ENCODE results near the gene MAPK4. TPM values are rescaled to one million over a fixed set of nuclear protein-coding genes. Genes with fewer than 3 reads are reported as not detected.

The MAPK4 gene
- total RNA-seq, 5 donors from 2014 or later (not counting 1 experiment from before 2014, with no cell fraction given), result 0.06 TPM; not detected in 4

DNA sequence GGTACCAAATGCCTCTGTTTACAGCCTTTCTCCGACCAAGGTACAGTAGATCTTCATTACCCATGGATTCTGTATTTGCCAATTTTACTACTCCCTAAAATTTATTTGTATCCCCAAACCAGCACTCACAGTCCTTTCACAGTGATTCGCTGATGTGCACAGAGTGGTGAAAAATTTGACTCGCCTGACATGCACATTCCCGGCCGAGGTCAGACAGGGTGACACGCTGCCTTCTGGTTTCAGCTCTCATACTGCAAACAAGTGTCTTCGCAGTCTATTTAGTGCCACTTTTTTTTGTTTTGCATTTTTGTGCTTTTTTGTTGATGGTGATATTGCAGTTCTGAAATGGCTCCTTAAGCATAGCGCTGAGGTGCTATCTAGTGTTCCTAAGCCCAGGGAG, 71.0 kb downstream of the MAPK4 start:
- no peaks in the 10 kb centered on the region for H3K4me1 ChIP-seq (ENCODE audit: control insufficient read depth in 1 of 2, extremely low read depth in 1 of 2, insufficient read depth in 2 of 2, low read length in 2 of 2)
- POLR2A ChIA-PET, result no interaction called here
- CTCF ChIA-PET, result no interaction called here
- Mint-ChIP-seq H3K4me3 (no peak overlapping the region), H3K4me1 (no peaks in the 10 kb centered on the region), H3K27me3 (peaks cover under 1 to 1% of the 10 kb centered on the region in 2 donors), H3K9me3 (no peaks in the 10 kb centered on the region), H3K27ac (no peak overlapping the region), H3K36me3 (no peaks in the 10 kb centered on the region)
- no peaks in the 10 kb centered on the region for H3K9me3 ChIP-seq
- no peaks in the 10 kb centered on the region for H3K36me3 ChIP-seq (ENCODE audit: control insufficient read depth in 2 of 2, extremely low read depth in 1 of 2, insufficient read depth in 1 of 2, low read length in 1 of 2)
- H3K27me3 ChIP-seq (replicated peaks in 1 of 2; ENCODE audit: control insufficient read depth in 2 of 2, extremely low read depth in 1 of 2, insufficient read depth in 2 of 2, low read length in 1 of 2), result peaks cover 0 to 7% of the 10 kb centered on the region in 2 experiments
- no peak for DNase-seq
- ATAC-seq (replicated peaks in 1 of 4), result no peak
- no peak overlapping the region for H3K27ac ChIP-seq (ENCODE audit: low read length)
- H3K4me3 ChIP-seq (ENCODE audit: control insufficient read depth in 1 of 2, extremely low read depth in 1 of 2, low read length in 1 of 2), result no peak overlapping the region
- 81% methylated on average over 3 of the region's 8 CpGs for WGBS (ENCODE audit: insufficient coverage)

DNA sequence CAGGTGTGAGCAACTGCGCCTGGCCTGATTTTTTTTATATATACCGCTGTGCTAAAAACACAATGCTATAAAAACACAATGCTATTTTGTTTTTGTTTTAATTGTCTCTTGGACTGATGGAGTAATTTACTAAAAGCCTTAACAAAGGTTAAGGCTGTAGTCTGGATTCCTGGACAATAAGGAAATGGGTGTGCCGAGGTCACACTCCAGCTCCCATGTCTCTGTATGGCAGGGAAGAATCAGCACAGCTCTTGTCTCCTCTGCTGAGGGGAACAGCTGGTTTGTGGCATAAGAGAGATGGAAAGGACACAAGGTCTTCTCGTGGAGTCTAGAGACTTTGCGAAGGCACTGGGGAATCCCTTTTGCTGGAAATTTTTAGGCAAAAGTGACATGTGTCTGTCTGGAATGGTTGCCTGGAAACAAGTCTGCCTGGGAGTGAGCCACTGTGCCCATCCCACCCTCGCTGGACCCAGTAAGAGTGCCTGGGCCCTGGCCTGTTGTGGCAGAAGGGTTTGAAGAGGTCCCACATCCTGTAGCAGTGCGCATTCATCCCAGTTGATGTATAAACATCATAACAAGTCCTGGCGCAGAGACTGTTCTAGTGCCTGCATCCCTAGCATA, 73.1 kb downstream of the MAPK4 start:
- Histone ChIP-seq H3K27me3 (replicated peaks in 1 of 2; ENCODE audit: control insufficient read depth in 2 of 2, extremely low read depth in 1 of 2, insufficient read depth in 2 of 2, low read length in 1 of 2) (peaks cover 0 to 10% of the 10 kb centered on the region in 2 experiments), H3K9me3 (no peaks in the 10 kb centered on the region), H3K4me1 (ENCODE audit: control insufficient read depth in 1 of 2, extremely low read depth in 1 of 2, insufficient read depth in 2 of 2, low read length in 2 of 2) (no peaks in the 10 kb centered on the region), H3K36me3 (ENCODE audit: control insufficient read depth in 2 of 2, extremely low read depth in 1 of 2, insufficient read depth in 1 of 2, low read length in 1 of 2) (no peaks in the 10 kb centered on the region), H3K4me3 (ENCODE audit: control insufficient read depth in 1 of 2, extremely low read depth in 1 of 2, low read length in 1 of 2) (no peak overlapping the region), H3K27ac (ENCODE audit: low read length) (no peak overlapping the region)
- no peaks in the 10 kb centered on the region for H3K4me1 Mint-ChIP-seq
- WGBS (ENCODE audit: insufficient coverage), result 81% methylated on average over 5 of the region's 8 CpGs
- no peak overlapping the region for H3K4me3 Mint-ChIP-seq
- H3K27me3 Mint-ChIP-seq, result peaks cover 4 to 6% of the 10 kb centered on the region in 2 donors
- H3K9me3 Mint-ChIP-seq, result no peaks in the 10 kb centered on the region
- H3K27ac Mint-ChIP-seq, result no peak overlapping the region
- no peaks in the 10 kb centered on the region for H3K36me3 Mint-ChIP-seq
- DNase-seq, result no peak
- no peak for ATAC-seq (replicated peaks in 1 of 4)
- ChIA-PET POLR2A (no interaction called here), CTCF (no interaction called here)

DNA sequence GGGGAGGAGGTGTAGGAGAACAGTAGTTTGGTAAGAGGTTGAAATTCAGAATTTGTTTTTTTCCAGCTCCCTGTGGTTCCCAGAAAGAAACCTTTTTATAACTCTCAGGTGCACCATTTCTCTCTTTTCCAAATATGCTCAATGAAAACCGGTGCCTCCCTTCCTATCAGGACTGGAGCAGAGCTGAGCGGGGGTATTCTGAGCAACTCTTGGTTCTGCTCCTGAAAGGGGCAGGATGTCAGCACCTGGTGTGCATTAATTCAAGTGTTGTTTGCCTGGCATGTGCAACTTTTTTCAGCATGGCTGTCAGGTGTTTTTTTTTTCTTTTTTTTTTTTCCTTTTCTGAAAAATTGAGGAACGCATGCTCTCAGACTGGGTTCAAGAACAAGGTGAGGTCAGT, 74.1 kb downstream of the MAPK4 start:
- no peaks in the 10 kb centered on the region for H3K9me3 Mint-ChIP-seq
- no peak for ATAC-seq (replicated peaks in 1 of 4)
- no peaks in the 10 kb centered on the region for H3K4me1 Mint-ChIP-seq
- H3K9me3 ChIP-seq, result no peaks in the 10 kb centered on the region
- H3K4me1 ChIP-seq (ENCODE audit: control insufficient read depth in 1 of 2, extremely low read depth in 1 of 2, insufficient read depth in 2 of 2, low read length in 2 of 2), result no peaks in the 10 kb centered on the region
- ChIA-PET CTCF (no interaction called here), POLR2A (no interaction called here)
- H3K36me3 ChIP-seq (ENCODE audit: control insufficient read depth in 2 of 2, extremely low read depth in 1 of 2, insufficient read depth in 1 of 2, low read length in 1 of 2), result no peaks in the 10 kb centered on the region
- H3K27ac ChIP-seq (ENCODE audit: low read length), result no peak overlapping the region
- H3K27me3 ChIP-seq (replicated peaks in 1 of 2; ENCODE audit: control insufficient read depth in 2 of 2, extremely low read depth in 1 of 2, insufficient read depth in 2 of 2, low read length in 1 of 2), result peaks cover 0 to 14% of the 10 kb centered on the region in 2 experiments
- DNase-seq, result no peak
- no peak overlapping the region for H3K27ac Mint-ChIP-seq
- H3K27me3 Mint-ChIP-seq, result peaks cover 6 to 8% of the 10 kb centered on the region in 2 donors
- H3K4me3 Mint-ChIP-seq, result no peak overlapping the region
- 83% methylated on average over 1 of the region's 3 CpGs for WGBS (ENCODE audit: insufficient coverage)
- no peaks in the 10 kb centered on the region for H3K36me3 Mint-ChIP-seq
- no peak overlapping the region for H3K4me3 ChIP-seq (ENCODE audit: control insufficient read depth in 1 of 2, extremely low read depth in 1 of 2, low read length in 1 of 2)

DNA sequence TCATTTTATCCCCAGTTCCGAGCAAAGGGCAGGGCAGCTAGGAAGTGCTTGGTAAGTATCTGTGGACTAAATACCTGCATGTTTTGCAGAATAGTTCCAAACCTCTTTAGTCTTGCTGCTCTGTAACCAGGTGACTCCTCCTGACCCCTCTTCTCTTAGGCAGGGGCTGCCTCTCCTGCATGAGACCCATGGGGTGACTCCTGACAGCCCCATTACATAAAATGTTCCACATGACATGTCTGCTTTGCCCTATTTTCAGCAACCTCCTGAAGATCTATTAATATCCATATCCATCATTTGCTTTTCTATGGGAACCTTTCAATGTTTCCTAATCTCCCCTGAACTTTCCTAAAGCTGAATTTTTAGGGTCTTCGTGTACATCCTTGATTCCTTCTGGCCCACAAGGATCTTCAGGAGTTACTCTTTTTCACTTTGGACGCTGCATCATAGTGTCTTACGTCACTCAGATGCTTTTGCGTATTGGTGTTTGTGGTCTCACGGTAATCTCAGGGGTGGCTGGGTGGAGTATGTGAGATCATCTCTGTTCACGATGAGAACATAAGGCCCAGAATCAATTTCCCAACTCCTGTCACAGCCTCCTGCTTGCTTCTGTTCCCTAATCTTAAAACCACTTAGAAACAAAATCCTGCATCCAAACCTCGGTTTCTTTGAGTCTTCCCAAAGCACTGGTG, 76.6 kb downstream of the MAPK4 start:
- ChIA-PET POLR2A (no interaction called here), CTCF (no interaction called here)
- H3K27me3 Mint-ChIP-seq, result peaks cover 6 to 8% of the 10 kb centered on the region in 2 donors
- no peak for DNase-seq
- no peak overlapping the region for H3K27ac Mint-ChIP-seq
- no peak for ATAC-seq (replicated peaks in 1 of 4)
- H3K4me1 Mint-ChIP-seq, result no peaks in the 10 kb centered on the region
- 65% methylated on average over 2 of the region's 8 CpGs for WGBS (ENCODE audit: insufficient coverage)
- no peak overlapping the region for H3K4me3 ChIP-seq (ENCODE audit: control insufficient read depth in 1 of 2, extremely low read depth in 1 of 2, low read length in 1 of 2)
- H3K36me3 Mint-ChIP-seq, result no peaks in the 10 kb centered on the region
- H3K4me1 ChIP-seq (ENCODE audit: control insufficient read depth in 1 of 2, extremely low read depth in 1 of 2, insufficient read depth in 2 of 2, low read length in 2 of 2), result no peaks in the 10 kb centered on the region
- peaks cover 0 to 10% of the 10 kb centered on the region in 2 experiments for H3K27me3 ChIP-seq (replicated peaks in 1 of 2; ENCODE audit: control insufficient read depth in 2 of 2, extremely low read depth in 1 of 2, insufficient read depth in 2 of 2, low read length in 1 of 2)
- no peak overlapping the region for H3K4me3 Mint-ChIP-seq
- H3K36me3 ChIP-seq (ENCODE audit: control insufficient read depth in 2 of 2, extremely low read depth in 1 of 2, insufficient read depth in 1 of 2, low read length in 1 of 2), result no peaks in the 10 kb centered on the region
- H3K27ac ChIP-seq (ENCODE audit: low read length), result no peak overlapping the region
- H3K9me3 ChIP-seq, result no peaks in the 10 kb centered on the region
- H3K9me3 Mint-ChIP-seq, result no peaks in the 10 kb centered on the region

DNA sequence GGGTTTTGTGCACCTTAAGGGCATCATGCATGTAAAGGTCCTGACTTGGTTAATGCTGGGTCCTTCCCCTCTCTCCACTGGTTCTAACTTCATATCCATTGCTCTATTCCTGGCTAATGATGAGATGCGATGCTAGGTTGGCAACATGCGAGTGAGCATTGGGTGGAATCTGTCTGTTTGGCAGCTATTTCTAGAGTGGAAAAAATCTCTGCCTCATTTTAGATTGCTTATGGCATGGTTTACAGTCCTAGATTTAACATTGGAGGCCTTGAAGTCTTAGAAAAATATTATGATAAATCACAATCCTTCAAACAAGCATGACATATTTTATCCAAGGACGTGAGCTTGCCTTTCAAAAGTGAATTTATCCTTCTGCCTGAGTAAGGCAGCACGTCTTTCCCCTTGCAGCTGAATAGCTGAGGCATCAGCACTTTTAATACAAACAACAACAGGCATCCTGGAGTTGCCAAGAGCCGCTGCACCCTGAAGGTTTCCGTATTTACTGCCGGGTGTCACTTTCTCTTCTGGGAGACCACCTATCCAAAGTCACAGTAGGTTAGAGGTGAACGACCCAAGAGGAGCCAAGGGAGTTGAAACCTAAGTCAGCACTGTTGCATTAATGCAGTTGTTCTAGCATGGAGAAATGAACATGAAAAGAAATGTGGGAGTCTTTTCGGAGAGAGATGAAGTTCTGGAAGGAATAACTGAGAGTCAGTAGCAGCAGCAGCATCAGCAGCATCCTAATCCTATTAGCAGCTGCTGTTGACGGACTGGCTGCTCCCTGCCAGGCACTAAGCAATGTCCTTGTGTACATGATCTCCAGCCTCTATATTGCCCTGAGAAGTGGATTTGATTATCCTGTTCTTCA, 78.4 kb downstream of the MAPK4 start:
- Mint-ChIP-seq H3K36me3 (no peaks in the 10 kb centered on the region), H3K27me3 (peaks cover 6 to 8% of the 10 kb centered on the region in 2 donors), H3K9me3 (no peaks in the 10 kb centered on the region), H3K4me3 (no peak overlapping the region), H3K27ac (no peak overlapping the region), H3K4me1 (no peaks in the 10 kb centered on the region)
- Histone ChIP-seq H3K27ac (ENCODE audit: low read length) (no peak overlapping the region), H3K9me3 (no peaks in the 10 kb centered on the region), H3K4me1 (ENCODE audit: control insufficient read depth in 1 of 2, extremely low read depth in 1 of 2, insufficient read depth in 2 of 2, low read length in 2 of 2) (no peaks in the 10 kb centered on the region), H3K4me3 (ENCODE audit: control insufficient read depth in 1 of 2, extremely low read depth in 1 of 2, low read length in 1 of 2) (no peak overlapping the region), H3K36me3 (ENCODE audit: control insufficient read depth in 2 of 2, extremely low read depth in 1 of 2, insufficient read depth in 1 of 2, low read length in 1 of 2) (no peaks in the 10 kb centered on the region), H3K27me3 (replicated peaks in 1 of 2; ENCODE audit: control insufficient read depth in 2 of 2, extremely low read depth in 1 of 2, insufficient read depth in 2 of 2, low read length in 1 of 2) (peaks cover 0 to 7% of the 10 kb centered on the region in 2 experiments)
- no peak for ATAC-seq (replicated peaks in 1 of 4)
- 74% methylated on average over 7 of the region's 10 CpGs for WGBS (ENCODE audit: insufficient coverage)
- no peak for DNase-seq
- ChIA-PET CTCF (no interaction called here), POLR2A (no interaction called here)

DNA sequence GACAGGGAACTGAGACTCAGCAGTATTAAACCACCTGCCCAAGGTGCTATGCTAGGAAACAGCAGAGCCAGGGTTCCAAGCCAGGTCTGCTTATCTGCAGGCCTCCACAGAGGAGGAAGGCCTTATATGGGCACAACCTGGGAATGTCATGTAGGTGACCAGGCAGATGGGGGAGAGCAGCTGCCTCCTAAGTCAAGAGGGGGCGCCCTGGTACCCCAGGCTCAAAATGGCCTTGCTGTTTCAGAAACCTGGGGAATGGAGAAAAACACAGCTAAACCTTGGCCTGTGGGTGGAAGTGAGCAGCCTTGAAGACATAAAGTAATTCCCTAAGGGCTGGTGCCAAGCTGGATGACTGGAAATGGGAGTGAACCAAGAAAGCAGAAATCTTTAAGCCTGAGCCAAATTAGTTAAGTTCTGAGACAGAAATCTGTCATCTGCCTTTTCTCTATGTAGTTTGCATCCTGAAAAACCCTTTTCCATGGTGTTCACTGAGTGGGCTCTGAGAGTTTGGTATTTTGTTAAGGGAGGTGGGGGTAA, 79.1 kb downstream of the MAPK4 start:
- H3K9me3 ChIP-seq, result no peaks in the 10 kb centered on the region
- H3K4me3 ChIP-seq (ENCODE audit: control insufficient read depth in 1 of 2, extremely low read depth in 1 of 2, low read length in 1 of 2), result no peak overlapping the region
- ChIA-PET CTCF (no interaction called here), POLR2A (no interaction called here)
- H3K36me3 ChIP-seq (ENCODE audit: control insufficient read depth in 2 of 2, extremely low read depth in 1 of 2, insufficient read depth in 1 of 2, low read length in 1 of 2), result no peaks in the 10 kb centered on the region
- no peak overlapping the region for H3K27ac ChIP-seq (ENCODE audit: low read length)
- H3K4me1 ChIP-seq (ENCODE audit: control insufficient read depth in 1 of 2, extremely low read depth in 1 of 2, insufficient read depth in 2 of 2, low read length in 2 of 2), result no peaks in the 10 kb centered on the region
- H3K27me3 ChIP-seq (replicated peaks in 1 of 2; ENCODE audit: control insufficient read depth in 2 of 2, extremely low read depth in 1 of 2, insufficient read depth in 2 of 2, low read length in 1 of 2), result peaks cover 0 to 7% of the 10 kb centered on the region in 2 experiments
- Mint-ChIP-seq H3K4me3 (no peak overlapping the region), H3K9me3 (no peaks in the 10 kb centered on the region), H3K36me3 (no peaks in the 10 kb centered on the region), H3K4me1 (no peaks in the 10 kb centered on the region), H3K27me3 (peaks cover 6 to 8% of the 10 kb centered on the region in 2 donors), H3K27ac (no peak overlapping the region)
- ATAC-seq (replicated peaks in 1 of 4), result no peak
- no peak for DNase-seq
- 56% methylated on average over 1 of the region's 1 CpG for WGBS (ENCODE audit: insufficient coverage)
